K562 (cell line): Measurements from ENCODE around the gene ARHGAP18.

Experiments
- POLR2AphosphoS2 ChIP-seq: IDR thresholded peaks from 2 replicates; pipeline ENCODE4 v1.6.1; 2012; ENCODE audit warnings: low read length, improper control_type of control experiment
- ZNF133 ChIP-seq: fragments of 250-450 bp; sonication (Bioruptor Pico); IDR thresholded peaks from 2 replicates; pipeline ENCODE4 v1.4.0; 2020; ENCODE audit warnings: mild to moderate bottlenecking
- ZNF263 ChIP-seq: sonication (generic); formaldehyde crosslinking; IDR thresholded peaks from 2 replicates; pipeline ENCODE4 v1.8.0; 2022; ENCODE audit warnings: mild to moderate bottlenecking, missing genetic modification reagents, borderline replicate concordance
- TF ChIP-seq, protein P1 (sequence below), 3 experiments: IDR thresholded peaks in 2 of 3; conservative IDR thresholded peaks in 1 of 3; 2 replicates each; pipeline ENCODE4 v1.5.1; 2011 to 2012; ENCODE audit warnings: low read length in 3 of 3, mild to moderate bottlenecking in 3 of 3, control low read depth in 2 of 3, improper control_type of control experiment in 1 of 3, inconsistent platforms in 1 of 3, low read depth in 1 of 3, mixed read lengths in 1 of 3, moderate library complexity in 1 of 3; ENCODE audit not compliant: insufficient read depth in 2 of 3
- TF ChIP-seq, protein P2 (sequence below): fragments of 250-450 bp; sonication (Bioruptor Pico); IDR thresholded peaks from 2 replicates; pipeline ENCODE4 v1.8.0; 2021; ENCODE audit warnings: borderline replicate concordance, mild to moderate bottlenecking, moderate library complexity; ENCODE audit not compliant: poor library complexity, severe bottlenecking

DNA sequence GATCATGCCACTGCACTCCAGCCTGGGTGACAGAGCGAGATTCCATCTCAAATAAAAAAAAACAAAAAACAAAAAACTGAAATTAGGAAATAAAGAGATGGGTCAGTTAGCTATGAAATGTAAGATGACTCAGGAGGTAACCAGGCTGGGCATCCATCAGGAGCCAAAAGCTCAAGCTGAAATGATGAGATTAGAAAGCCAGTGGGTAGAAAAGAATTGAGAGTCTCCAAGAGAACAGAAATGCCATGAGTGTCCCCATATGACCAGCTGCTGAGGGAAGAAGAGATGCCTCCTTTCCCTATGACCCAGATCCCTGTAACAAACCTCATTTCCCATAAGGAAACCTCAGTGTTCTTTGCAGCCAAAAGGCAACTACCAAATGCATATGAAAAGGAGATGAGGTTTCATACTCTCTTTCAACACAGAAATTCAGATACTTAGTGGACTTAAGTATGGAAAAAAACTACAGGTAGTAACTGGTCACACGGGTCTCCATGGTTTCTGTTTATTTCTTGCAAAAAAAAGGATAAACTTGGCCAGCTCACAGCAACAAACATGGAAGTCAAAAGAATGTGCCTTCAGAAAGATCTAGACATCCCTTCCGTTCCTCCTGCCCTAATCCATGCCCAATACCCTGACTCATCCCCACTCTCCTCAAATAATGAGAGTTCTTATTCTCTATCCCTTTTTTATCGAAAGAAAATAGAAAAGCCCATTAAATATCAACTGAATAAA, 8.1 kb downstream of the ARHGAP18 start:
- TF ChIP-seq ZNF263 (CRISPR knock-in tag), result no peak
- no peak for TF ChIP-seq ZNF133 (CRISPR knock-in tag)
- TF ChIP-seq, protein P1, sequence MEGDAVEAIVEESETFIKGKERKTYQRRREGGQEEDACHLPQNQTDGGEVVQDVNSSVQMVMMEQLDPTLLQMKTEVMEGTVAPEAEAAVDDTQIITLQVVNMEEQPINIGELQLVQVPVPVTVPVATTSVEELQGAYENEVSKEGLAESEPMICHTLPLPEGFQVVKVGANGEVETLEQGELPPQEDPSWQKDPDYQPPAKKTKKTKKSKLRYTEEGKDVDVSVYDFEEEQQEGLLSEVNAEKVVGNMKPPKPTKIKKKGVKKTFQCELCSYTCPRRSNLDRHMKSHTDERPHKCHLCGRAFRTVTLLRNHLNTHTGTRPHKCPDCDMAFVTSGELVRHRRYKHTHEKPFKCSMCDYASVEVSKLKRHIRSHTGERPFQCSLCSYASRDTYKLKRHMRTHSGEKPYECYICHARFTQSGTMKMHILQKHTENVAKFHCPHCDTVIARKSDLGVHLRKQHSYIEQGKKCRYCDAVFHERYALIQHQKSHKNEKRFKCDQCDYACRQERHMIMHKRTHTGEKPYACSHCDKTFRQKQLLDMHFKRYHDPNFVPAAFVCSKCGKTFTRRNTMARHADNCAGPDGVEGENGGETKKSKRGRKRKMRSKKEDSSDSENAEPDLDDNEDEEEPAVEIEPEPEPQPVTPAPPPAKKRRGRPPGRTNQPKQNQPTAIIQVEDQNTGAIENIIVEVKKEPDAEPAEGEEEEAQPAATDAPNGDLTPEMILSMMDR (IDR thresholded peaks at IDR 0.05 in 2 of 3, conservative IDR thresholded peaks at IDR 0.05 in 1 of 3; ENCODE audit: insufficient read depth in 2 of 3, low read depth in 1 of 3, low read length in 3 of 3), result no peak
- TF ChIP-seq, protein P2, sequence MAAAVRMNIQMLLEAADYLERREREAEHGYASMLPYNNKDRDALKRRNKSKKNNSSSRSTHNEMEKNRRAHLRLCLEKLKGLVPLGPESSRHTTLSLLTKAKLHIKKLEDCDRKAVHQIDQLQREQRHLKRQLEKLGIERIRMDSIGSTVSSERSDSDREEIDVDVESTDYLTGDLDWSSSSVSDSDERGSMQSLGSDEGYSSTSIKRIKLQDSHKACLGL, result no peak
- TF ChIP-seq POLR2AphosphoS2, result no peak
